Spleen (tissue), 7 donors: ENCODE results near the gene TMEM63C.

Experiments used
- POLR2A ChIP-seq, 3 donors: fragments of 450-650 bp; IDR thresholded peaks; one replicate each; pipeline ENCODE4 v1.5.1; 2017; ENCODE audit warnings: antibody characterized with exemption in 3 of 3, mild to moderate bottlenecking in 1 of 3
- TF ChIP-seq, protein P1 (sequence below), 11 experiments: fragments of 200-600 bp in 7 of 11; fragments of 450-650 bp in 4 of 11; sonication (generic) in 4 of 11; IDR thresholded peaks in 8 of 11; conservative IDR thresholded peaks in 3 of 11; 1 replicate in 7 of 11; 2 replicates in 4 of 11; pipeline versions ENCODE4 v1.4.0 to v1.8.0; 2016 to 2021; ENCODE audit warnings: antibody characterized with exemption in 11 of 11, inconsistent platforms in 4 of 11, mild to moderate bottlenecking in 1 of 11
- donor health status: DM: no; HTN: no; CAD: no; lungs with moderate emphysema.
- donor health status: DM: no; HTN: no; CAD: no.
- donor health status: DM: no; HTN: no; CAD: no.

DNA sequence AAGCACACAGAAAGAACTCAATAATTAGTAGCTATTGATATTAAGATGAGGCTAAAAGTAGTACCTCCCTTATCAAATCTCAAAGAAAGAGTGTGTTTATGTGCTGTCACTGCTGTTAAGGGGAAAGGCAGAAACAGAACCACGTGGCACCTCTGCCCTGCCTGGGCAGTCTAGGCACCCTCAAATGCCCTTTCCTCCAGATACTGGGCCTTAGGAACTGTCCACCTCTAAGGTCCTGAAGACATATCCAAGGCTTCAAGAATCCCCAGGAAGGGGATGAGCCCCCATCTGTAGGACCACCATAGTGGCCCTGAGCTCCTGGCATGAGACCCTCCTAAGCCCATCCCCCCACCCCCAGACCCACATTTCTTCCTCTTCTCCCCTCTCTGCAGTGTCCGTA is 60.4 kb downstream of the TMEM63C start:
- TF ChIP-seq, protein P1, sequence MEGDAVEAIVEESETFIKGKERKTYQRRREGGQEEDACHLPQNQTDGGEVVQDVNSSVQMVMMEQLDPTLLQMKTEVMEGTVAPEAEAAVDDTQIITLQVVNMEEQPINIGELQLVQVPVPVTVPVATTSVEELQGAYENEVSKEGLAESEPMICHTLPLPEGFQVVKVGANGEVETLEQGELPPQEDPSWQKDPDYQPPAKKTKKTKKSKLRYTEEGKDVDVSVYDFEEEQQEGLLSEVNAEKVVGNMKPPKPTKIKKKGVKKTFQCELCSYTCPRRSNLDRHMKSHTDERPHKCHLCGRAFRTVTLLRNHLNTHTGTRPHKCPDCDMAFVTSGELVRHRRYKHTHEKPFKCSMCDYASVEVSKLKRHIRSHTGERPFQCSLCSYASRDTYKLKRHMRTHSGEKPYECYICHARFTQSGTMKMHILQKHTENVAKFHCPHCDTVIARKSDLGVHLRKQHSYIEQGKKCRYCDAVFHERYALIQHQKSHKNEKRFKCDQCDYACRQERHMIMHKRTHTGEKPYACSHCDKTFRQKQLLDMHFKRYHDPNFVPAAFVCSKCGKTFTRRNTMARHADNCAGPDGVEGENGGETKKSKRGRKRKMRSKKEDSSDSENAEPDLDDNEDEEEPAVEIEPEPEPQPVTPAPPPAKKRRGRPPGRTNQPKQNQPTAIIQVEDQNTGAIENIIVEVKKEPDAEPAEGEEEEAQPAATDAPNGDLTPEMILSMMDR (IDR thresholded peaks at IDR 0.05 in 8 of 11, conservative IDR thresholded peaks at IDR 0.05 in 3 of 11), result no peak
- no peak for TF ChIP-seq POLR2A (IDR thresholded peaks at IDR 0.05)
